C4-2B (cell line): ENCODE data around the gene DOK4.

Source experiments
- H3K27ac ChIP-seq: fragments of 450-650 bp; 2 replicates; pipeline ENCODE4 v1.5.1; 2017
- CTCF ChIP-seq: fragments of 450-650 bp; conservative IDR thresholded peaks from 2 replicates; pipeline ENCODE4 v1.5.1; 2017; ENCODE audit warnings: mild to moderate bottlenecking
- ZFX ChIP-seq: fragments of 450-650 bp; IDR thresholded peaks from 2 replicates; pipeline ENCODE4 v1.6.1; 2017

Gene DOK4

GRCh38 chr16:57518520-57518919 is 32.2 kb upstream of the DOK4 start:
- H3K27ac ChIP-seq, result no peak overlapping the region
- TF ChIP-seq CTCF (no peak), ZFX (no peak)

GRCh38 chr16:57517397-57518367 is 31.4 kb upstream of the DOK4 start:
- TF ChIP-seq ZFX, result no peak
- no peak for TF ChIP-seq CTCF
- H3K27ac ChIP-seq, result no peak overlapping the region

GRCh38 chr16:57516773-57517172 is 30.5 kb upstream of the DOK4 start:
- no peak overlapping the region for H3K27ac ChIP-seq
- TF ChIP-seq ZFX (no peak), CTCF (no peak)

- no peak for TF ChIP-seq CTCF
- no peak for TF ChIP-seq ZFX
- no peak overlapping the region for H3K27ac ChIP-seq
Observed at GRCh38 chr16:57516176-57516725, 30.0 kb upstream of the DOK4 start.

- H3K27ac ChIP-seq, result no peak overlapping the region
- no peak for TF ChIP-seq ZFX
- no peak for TF ChIP-seq CTCF
Observed at GRCh38 chr16:57514791-57515600, 28.7 kb upstream of the DOK4 start.

- no peak overlapping the region for H3K27ac ChIP-seq
- no peak for TF ChIP-seq CTCF
- no peak for TF ChIP-seq ZFX
Observed at GRCh38 chr16:57514371-57514770, 28.1 kb upstream of the DOK4 start.
